NCI-H1092 treated with DMSO at 0.1 percent for 48 hours (cell line): Measurements from ENCODE around the gene B4GALT3.
"Not testable (repeated sequence)": the region's sequence is repeated elsewhere in the genome, so short reads cannot be mapped to it uniquely, and the experiment has no call there.

Experiments used
- DNase-seq: peaks from one replicate; lab custom pipeline; 2025; lab: John Stamatoyannopoulos, UW

Gene B4GALT3

GRCh38 chr1:161177112-161177935 is at the start of gene B4GALT3:
Gene B4GALT3, minus strand, starts transcription at chr1:161177507. Its CDS starts 1,447 bp downstream, at chr1:161176060.
- DNase-seq, result peak; percentile 97

- DNase-seq, result no peak
Observed at GRCh38 chr1:161226759-161227158, 49.5 kb upstream of the B4GALT3 start.

GRCh38 chr1:161226320-161226711 is 49.0 kb upstream of the B4GALT3 start:
- DNase-seq, result no peak

- DNase-seq, result peak; percentile 90
Observed at GRCh38 chr1:161225534-161226319, 48.4 kb upstream of the B4GALT3 start, which contains the start of gene TOMM40L. Gene TOMM40L, plus strand, starts transcription at chr1:161226060. Its CDS starts 430 bp downstream, at chr1:161226490.

GRCh38 chr1:161225178-161225533 is 47.8 kb upstream of the B4GALT3 start:
- no peak for DNase-seq

- not testable (repeated sequence) for DNase-seq
Observed at GRCh38 chr1:161224695-161225087, 47.4 kb upstream of the B4GALT3 start.

- DNase-seq, result no peak
Observed at GRCh38 chr1:161223805-161224694, 46.7 kb upstream of the B4GALT3 start.

GRCh38 chr1:161222175-161223019 is 45.1 kb upstream of the B4GALT3 start:
- no peak for DNase-seq

- no peak for DNase-seq
Observed at GRCh38 chr1:161220002-161220401, 42.7 kb upstream of the B4GALT3 start.

- DNase-seq, result no peak
Observed at GRCh38 chr1:161219078-161219892, 42.0 kb upstream of the B4GALT3 start.

GRCh38 chr1:161218301-161219077 is 41.2 kb upstream of the B4GALT3 start:
- no peak for DNase-seq

GRCh38 chr1:161217831-161218230 is 40.5 kb upstream of the B4GALT3 start:
- DNase-seq, result no peak

- DNase-seq, result no peak
Observed at GRCh38 chr1:161216945-161217712, 39.8 kb upstream of the B4GALT3 start.

- no peak for DNase-seq
Observed at GRCh38 chr1:161215076-161215475, 37.8 kb upstream of the B4GALT3 start, which contains the start of gene FCER1G. Gene FCER1G, plus strand, starts transcription at chr1:161215295. Its CDS starts 27 bp downstream, at chr1:161215322.

GRCh38 chr1:161214369-161214768 is 37.1 kb upstream of the B4GALT3 start:
- DNase-seq, result no peak

GRCh38 chr1:161209790-161210409 is 32.6 kb upstream of the B4GALT3 start:
- peak; percentile 60 for DNase-seq

- no peak for DNase-seq
Observed at GRCh38 chr1:161207173-161207572, 29.9 kb upstream of the B4GALT3 start.
